GM12878 (cell line): Measurements from ENCODE around the gene NECAB2.

Source experiments
- ASH2L ChIP-seq: fragments of 300-600, 200-600 bp; sonication (generic); IDR thresholded peaks from 2 replicates; pipeline ENCODE4 v1.6.1; 2017; ENCODE audit warnings: low read depth, mild to moderate bottlenecking, borderline replicate concordance
- ESRRA ChIP-seq: IDR thresholded peaks from 2 replicates; pipeline ENCODE4 v1.6.1; 2012; ENCODE audit warnings: mild to moderate bottlenecking, low read length, improper control_type of control experiment
- EZH2 ChIP-seq: IDR thresholded peaks from 2 replicates; pipeline ENCODE4 v1.6.1; 2012; ENCODE audit warnings: low read depth, mild to moderate bottlenecking, control low read depth, inconsistent platforms, low read length, borderline replicate concordance; ENCODE audit not compliant: control insufficient read depth
- FOXM1 ChIP-seq: IDR thresholded peaks from 2 replicates; pipeline ENCODE4 v1.6.1; 2012; ENCODE audit warnings: low read depth, mild to moderate bottlenecking, inconsistent platforms, low read length, moderate library complexity
- PML ChIP-seq: IDR thresholded peaks from 2 replicates; pipeline ENCODE4 v1.6.1; 2012; ENCODE audit warnings: low read length, inconsistent platforms
- POLR2A ChIP-seq: IDR thresholded peaks from 2 replicates; pipeline ENCODE4 v1.6.1; 2011; ENCODE audit warnings: low read depth, mild to moderate bottlenecking, low read length
- RFX5 ChIP-seq: IDR thresholded peaks from 2 replicates; pipeline ENCODE4 v1.6.1; 2011; ENCODE audit warnings: low read depth, low read length, improper control_type of control experiment
- ZZZ3 ChIP-seq: IDR thresholded peaks from 2 replicates; pipeline ENCODE4 v1.6.1; 2011; ENCODE audit warnings: low read depth; ENCODE audit not compliant: control insufficient read depth, insufficient read length
- TF ChIP-seq, protein P1 (sequence below): IDR thresholded peaks from 2 replicates; pipeline ENCODE4 v1.6.1; 2011; ENCODE audit warnings: low read depth, mild to moderate bottlenecking, low read length, moderate library complexity, borderline replicate concordance; ENCODE audit errors: extremely low read depth
- TF ChIP-seq, protein P2 (sequence below), 3 experiments: IDR thresholded peaks in 2 of 3; conservative IDR thresholded peaks in 1 of 3; 2 replicates each; pipeline ENCODE4 v1.5.1; 2011; ENCODE audit warnings: low read depth in 3 of 3, low read length in 3 of 3, mild to moderate bottlenecking in 3 of 3, control low read depth in 2 of 3, moderate library complexity in 2 of 3, inconsistent platforms in 1 of 3, mixed read lengths in 1 of 3; ENCODE audit not compliant: control insufficient read depth in 2 of 3, insufficient read depth in 1 of 3; ENCODE audit errors: extremely low read depth in 1 of 3

DNA sequence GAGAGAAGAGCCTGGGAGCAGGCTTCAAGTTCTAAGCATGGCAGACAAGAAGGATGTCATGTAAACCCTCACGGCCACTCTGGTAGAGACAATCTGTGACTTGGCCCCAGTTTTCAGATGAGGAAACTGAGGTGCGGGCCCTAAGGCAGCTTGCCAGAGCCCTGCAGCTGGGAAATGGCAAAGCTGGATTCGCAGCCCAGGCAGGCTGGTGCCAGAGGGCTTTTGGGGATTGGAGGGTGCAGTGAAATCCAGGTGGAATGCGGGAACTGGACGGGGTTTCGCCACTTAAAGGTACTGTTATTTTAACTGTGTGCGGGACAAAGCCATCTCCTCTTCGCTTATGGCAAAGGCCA, 15.5 kb upstream of the NECAB2 start:
- no peak for TF ChIP-seq FOXM1
- TF ChIP-seq PML: no peak
- TF ChIP-seq, protein P1, sequence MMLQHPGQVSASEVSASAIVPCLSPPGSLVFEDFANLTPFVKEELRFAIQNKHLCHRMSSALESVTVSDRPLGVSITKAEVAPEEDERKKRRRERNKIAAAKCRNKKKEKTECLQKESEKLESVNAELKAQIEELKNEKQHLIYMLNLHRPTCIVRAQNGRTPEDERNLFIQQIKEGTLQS: no peak
- no peak for TF ChIP-seq EZH2
- TF ChIP-seq ASH2L: no peak
- TF ChIP-seq, protein P2, sequence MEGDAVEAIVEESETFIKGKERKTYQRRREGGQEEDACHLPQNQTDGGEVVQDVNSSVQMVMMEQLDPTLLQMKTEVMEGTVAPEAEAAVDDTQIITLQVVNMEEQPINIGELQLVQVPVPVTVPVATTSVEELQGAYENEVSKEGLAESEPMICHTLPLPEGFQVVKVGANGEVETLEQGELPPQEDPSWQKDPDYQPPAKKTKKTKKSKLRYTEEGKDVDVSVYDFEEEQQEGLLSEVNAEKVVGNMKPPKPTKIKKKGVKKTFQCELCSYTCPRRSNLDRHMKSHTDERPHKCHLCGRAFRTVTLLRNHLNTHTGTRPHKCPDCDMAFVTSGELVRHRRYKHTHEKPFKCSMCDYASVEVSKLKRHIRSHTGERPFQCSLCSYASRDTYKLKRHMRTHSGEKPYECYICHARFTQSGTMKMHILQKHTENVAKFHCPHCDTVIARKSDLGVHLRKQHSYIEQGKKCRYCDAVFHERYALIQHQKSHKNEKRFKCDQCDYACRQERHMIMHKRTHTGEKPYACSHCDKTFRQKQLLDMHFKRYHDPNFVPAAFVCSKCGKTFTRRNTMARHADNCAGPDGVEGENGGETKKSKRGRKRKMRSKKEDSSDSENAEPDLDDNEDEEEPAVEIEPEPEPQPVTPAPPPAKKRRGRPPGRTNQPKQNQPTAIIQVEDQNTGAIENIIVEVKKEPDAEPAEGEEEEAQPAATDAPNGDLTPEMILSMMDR (IDR thresholded peaks at IDR 0.05 in 2 of 3, conservative IDR thresholded peaks at IDR 0.05 in 1 of 3; ENCODE audit: control insufficient read depth in 2 of 3, extremely low read depth in 1 of 3, insufficient read depth in 1 of 3, low read depth in 3 of 3, low read length in 3 of 3): no peak
- TF ChIP-seq ZZZ3: no peak
- TF ChIP-seq POLR2A: no peak
- TF ChIP-seq ESRRA: no peak
- no peak for TF ChIP-seq RFX5
